ENCODE measurements around the gene ALS2CL. TPM values are rescaled to one million over a fixed set of nuclear protein-coding genes. Genes with fewer than 3 reads are reported as not detected.
"Not testable (repeated sequence)": the region's sequence is repeated elsewhere in the genome, so short reads cannot be mapped to it uniquely, and the experiment has no call there.

Gene ALS2CL
- total RNA-seq, 2 experiments from 2014 or later, result 4.0 to 4.3 TPM

GRCh38 chr3:46707601-46708011, 14.1 kb upstream of the ALS2CL start:
- H3K4me1 Mint-ChIP-seq (ENCODE audit: low read depth), result no peaks in the 10 kb centered on the region
- no peak overlapping the region for H3K4me3 Mint-ChIP-seq
- no peaks in the 10 kb centered on the region for H3K36me3 Mint-ChIP-seq
- ChIA-PET CTCF (interaction anchor here (0.7 to 3.8 kb wide), 6 partner anchors 9 to 219 kb away, joined by 3 to 19 read pairs (median 4); no protein-coding TSS in a partner anchor), POLR2A (no interaction called here)
- no peak for DNase-seq
- H3K9me3 Mint-ChIP-seq, result no peaks in the 10 kb centered on the region
- H3K27ac Mint-ChIP-seq, result no peak overlapping the region
- no peaks in the 10 kb centered on the region for H3K27me3 Mint-ChIP-seq
- intact Hi-C loops (cut with micrococcal nuclease), result loop anchor here (10.0 kb wide), 1 partner anchor 157 kb away; the partner anchor contains the start of gene MYL3

GRCh38 chr3:46706771-46707582, 13.5 kb upstream of the ALS2CL start:
- H3K4me3 Mint-ChIP-seq, result no peak overlapping the region
- no peak overlapping the region for H3K27ac Mint-ChIP-seq
- no peak for DNase-seq
- H3K36me3 Mint-ChIP-seq, result no peaks in the 10 kb centered on the region
- intact Hi-C loops (cut with micrococcal nuclease), result loop anchor here (10.0 kb wide), 1 partner anchor 158 kb away; the partner anchor contains the start of gene MYL3
- peaks cover 2% of the 10 kb centered on the region for H3K27me3 Mint-ChIP-seq
- peaks cover 2% of the 10 kb centered on the region for H3K4me1 Mint-ChIP-seq (ENCODE audit: low read depth)
- H3K9me3 Mint-ChIP-seq, result no peaks in the 10 kb centered on the region
- ChIA-PET POLR2A (no interaction called here), CTCF (interaction anchor here (0.7 to 3.8 kb wide), 10 partner anchors 8 to 219 kb away, joined by 3 to 19 read pairs (median 8); no protein-coding TSS in a partner anchor)

- peaks cover 7% of the 10 kb centered on the region for H3K4me1 Mint-ChIP-seq (ENCODE audit: low read depth)
- ChIA-PET CTCF (interaction anchor here (0.7 to 3.8 kb wide), 10 partner anchors 9 to 213 kb away, joined by 3 to 19 read pairs (median 6); no protein-coding TSS in a partner anchor), POLR2A (interaction anchor here (0.5 kb wide), 1 partner anchor 650 kb away, joined by 3 read pairs; no protein-coding TSS in a partner anchor)
- no peak overlapping the region for H3K27ac Mint-ChIP-seq
- intact Hi-C loops (cut with micrococcal nuclease), result loop anchor here (1.0 to 10.0 kb wide), 2 partner anchors 159 to 189 kb away; partner anchors contain the start of gene MYL3
- H3K36me3 Mint-ChIP-seq, result no peaks in the 10 kb centered on the region
- H3K9me3 Mint-ChIP-seq, result no peaks in the 10 kb centered on the region
- H3K4me3 Mint-ChIP-seq, result no peak overlapping the region
- DNase-seq, result no peak
- peaks cover 2% of the 10 kb centered on the region for H3K27me3 Mint-ChIP-seq
These were observed 12.5 kb upstream of the ALS2CL start for GRCh38 chr3:46705751-46706552.

DNA sequence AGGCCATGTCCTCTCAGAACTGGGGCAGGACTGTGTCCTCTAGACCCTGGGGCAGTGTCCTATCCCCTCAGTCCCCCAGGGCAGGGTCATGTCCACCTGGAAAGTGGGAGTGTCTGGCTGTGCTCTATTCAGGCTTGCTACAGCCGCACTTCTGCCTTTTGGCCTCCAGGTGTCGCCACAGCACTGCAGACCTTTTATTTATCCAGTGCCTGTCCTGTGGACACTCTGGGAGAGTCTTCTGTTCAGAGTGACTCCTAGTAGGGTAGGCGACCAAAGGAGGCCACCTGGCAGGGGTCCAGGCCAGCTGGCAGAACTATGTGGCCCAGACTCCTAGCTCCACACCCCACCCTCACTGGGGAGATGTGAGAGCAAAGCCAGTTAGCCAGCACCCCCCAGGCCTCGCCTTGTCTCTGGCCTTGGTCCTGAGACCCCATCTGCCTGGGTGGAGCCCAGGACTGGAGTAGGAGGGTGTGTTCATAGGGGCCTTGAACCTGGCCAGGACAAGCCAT, 11.6 kb upstream of the ALS2CL start:
- H3K4me1 Mint-ChIP-seq (ENCODE audit: low read depth), result peaks cover 10% of the 10 kb centered on the region
- no peak overlapping the region for H3K27ac Mint-ChIP-seq
- intact Hi-C loops (cut with micrococcal nuclease), result loop anchor here (1.0 to 10.0 kb wide), 2 partner anchors 160 to 190 kb away; partner anchors contain the start of gene MYL3
- no peaks in the 10 kb centered on the region for H3K36me3 Mint-ChIP-seq
- peak; percentile 77 for DNase-seq
- H3K9me3 Mint-ChIP-seq, result no peaks in the 10 kb centered on the region
- H3K27me3 Mint-ChIP-seq, result peaks cover 2% of the 10 kb centered on the region
- ChIA-PET CTCF (interaction anchor here (0.9 to 3.8 kb wide), 9 partner anchors 10 to 213 kb away, joined by 3 to 19 read pairs (median 7); no protein-coding TSS in a partner anchor), POLR2A (interaction anchor here (0.5 kb wide), 1 partner anchor 649 kb away, joined by 3 read pairs; no protein-coding TSS in a partner anchor)
- H3K4me3 Mint-ChIP-seq, result no peak overlapping the region

DNA sequence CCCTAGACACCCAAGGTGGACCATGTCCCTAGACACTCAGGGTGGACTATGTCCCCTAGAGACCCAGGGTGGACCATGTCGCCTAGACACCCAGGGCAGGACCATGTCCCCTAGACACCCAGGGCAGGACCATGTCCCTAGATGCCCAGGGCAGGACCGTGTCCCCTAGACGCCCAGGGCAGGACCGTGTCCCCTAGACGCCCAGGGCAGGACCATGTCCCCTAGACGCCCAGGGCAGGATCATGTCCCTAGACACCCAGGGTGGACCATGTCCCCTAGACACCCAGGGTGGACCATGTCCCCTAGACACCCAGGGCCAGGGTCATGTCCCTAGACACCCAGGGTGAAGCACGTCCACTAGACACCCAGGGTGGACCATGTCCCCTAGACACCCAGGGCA, 10.9 kb upstream of the ALS2CL start:
- intact Hi-C loops (cut with micrococcal nuclease), result loop anchor here (10.0 kb wide), 1 partner anchor 160 kb away; the partner anchor contains the start of gene MYL3

GRCh38 chr3:46703013-46703520, 9.6 kb upstream of the ALS2CL start:
- DNase-seq, result no peak
- Mint-ChIP-seq H3K36me3 (no peaks in the 10 kb centered on the region), H3K27me3 (peaks cover 2% of the 10 kb centered on the region), H3K9me3 (no peaks in the 10 kb centered on the region), H3K4me1 (ENCODE audit: low read depth) (peaks cover 15% of the 10 kb centered on the region), H3K27ac (no peak overlapping the region), H3K4me3 (no peak overlapping the region)
- intact Hi-C loops (cut with micrococcal nuclease), result loop anchor here (10.0 kb wide), 1 partner anchor 162 kb away; the partner anchor contains the start of gene MYL3
- CTCF ChIA-PET, result interaction anchor here (1.0 to 3.0 kb wide), 6 partner anchors 14 to 215 kb away, joined by 3 to 14 read pairs (median 4); partner anchors contain the start of gene PRSS50
- POLR2A ChIA-PET, result no interaction called here

More for the DNA sequence above, 10.9 kb upstream of the ALS2CL start:
- H3K4me1 Mint-ChIP-seq (ENCODE audit: low read depth), result peaks cover 14% of the 10 kb centered on the region
- H3K27me3 Mint-ChIP-seq, H3K4me3 Mint-ChIP-seq, H3K9me3 Mint-ChIP-seq, POLR2A ChIA-PET, CTCF ChIA-PET, H3K27ac Mint-ChIP-seq, DNase-seq, H3K36me3 Mint-ChIP-seq: not testable (repeated sequence)

DNA sequence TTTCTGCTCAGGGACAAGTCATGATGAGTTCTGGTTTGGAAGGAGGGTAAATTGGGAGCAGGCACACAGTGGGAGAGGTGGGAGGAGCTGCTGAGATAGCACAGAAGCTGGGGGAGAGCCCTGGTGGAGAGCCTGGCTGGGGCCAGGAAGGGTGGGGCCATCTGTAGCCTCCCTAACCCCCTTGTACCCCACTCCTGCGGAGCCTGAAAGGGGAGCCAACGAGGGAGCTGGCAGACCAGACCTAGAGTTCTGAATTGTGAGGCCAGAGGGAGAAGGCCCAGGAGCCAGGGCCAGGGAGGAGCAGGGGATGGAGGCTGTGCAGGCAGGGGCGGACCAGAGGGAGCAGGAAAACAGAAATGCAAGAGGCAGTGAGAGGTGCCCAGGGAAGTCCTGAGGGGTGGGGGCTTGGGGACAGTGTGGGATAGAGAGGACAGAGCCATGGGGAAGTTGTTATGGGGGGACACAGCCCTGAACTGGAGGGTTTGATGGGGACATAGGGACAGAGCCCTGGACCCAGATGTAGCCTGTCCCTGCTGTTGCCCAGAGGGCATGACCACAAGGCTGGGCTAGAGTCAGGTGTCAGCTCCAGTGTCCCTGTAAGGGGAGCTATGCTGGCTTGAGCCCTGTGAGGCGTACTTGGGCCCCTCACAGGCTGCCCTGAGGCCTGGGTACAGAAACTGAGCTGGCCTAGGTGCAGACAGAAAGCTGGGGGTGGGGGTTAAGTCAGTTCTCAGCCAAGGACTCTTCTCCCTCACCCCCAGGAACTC, 8.9 kb upstream of the ALS2CL start:
- POLR2A ChIA-PET, result no interaction called here
- Mint-ChIP-seq H3K4me1 (ENCODE audit: low read depth) (peaks cover 15% of the 10 kb centered on the region), H3K27ac (no peak overlapping the region), H3K4me3 (no peak overlapping the region), H3K9me3 (no peaks in the 10 kb centered on the region), H3K36me3 (no peaks in the 10 kb centered on the region), H3K27me3 (peaks cover 2% of the 10 kb centered on the region)
- intact Hi-C loops (cut with micrococcal nuclease), result loop anchor here (10.0 kb wide), 1 partner anchor 162 kb away; the partner anchor contains the start of gene MYL3
- CTCF ChIA-PET, result interaction anchor here (1.0 to 3.0 kb wide), 6 partner anchors 15 to 214 kb away, joined by 3 to 14 read pairs (median 4); partner anchors contain the start of gene PRSS50
- no peak for DNase-seq

GRCh38 chr3:46701181-46701939, 7.9 kb upstream of the ALS2CL start, which contains the start of gene TMIE:
Gene TMIE, plus strand, starts transcription at chr3:46701392. Its CDS starts 96 bp downstream, at chr3:46701488.
- Mint-ChIP-seq H3K27ac (no peak within 1 kb of the TSS), H3K4me3 (no peak within 1 kb of the TSS), H3K27me3 (peaks cover 2% of the 10 kb centered on the region), H3K4me1 (ENCODE audit: low read depth) (peaks cover 15% of the 10 kb centered on the region), H3K9me3 (no peaks in the 10 kb centered on the region), H3K36me3 (no peaks in the 10 kb centered on the region)
- ChIA-PET CTCF (interaction anchor here (2.0 to 3.0 kb wide), 2 partner anchors 165 to 194 kb away, joined by 5 to 13 read pairs; no protein-coding TSS in a partner anchor), POLR2A (no interaction called here)
- peak; percentile 17 for DNase-seq
- intact Hi-C loops (cut with micrococcal nuclease), result loop anchor here (10.0 kb wide), 1 partner anchor 163 kb away; the partner anchor contains the start of gene MYL3

GRCh38 chr3:46700772-46701171, 7.3 kb upstream of the ALS2CL start:
- H3K27me3 Mint-ChIP-seq, result peaks cover 2% of the 10 kb centered on the region
- intact Hi-C loops (cut with micrococcal nuclease), result loop anchor here (10.0 kb wide), 1 partner anchor 164 kb away; the partner anchor contains the start of gene MYL3
- ChIA-PET POLR2A (no interaction called here), CTCF (interaction anchor here (3.0 kb wide), 1 partner anchor 194 kb away, joined by 13 read pairs; no protein-coding TSS in a partner anchor)
- peaks cover 19% of the 10 kb centered on the region for H3K4me1 Mint-ChIP-seq (ENCODE audit: low read depth)
- H3K9me3 Mint-ChIP-seq, result no peaks in the 10 kb centered on the region
- DNase-seq, result no peak
- H3K4me3 Mint-ChIP-seq, result no peak overlapping the region
- no peak overlapping the region for H3K27ac Mint-ChIP-seq
- no peaks in the 10 kb centered on the region for H3K36me3 Mint-ChIP-seq
